Thyroid gland (tissue), 4 donors: ENCODE results near the gene TAC4. TPM values are rescaled to one million over a fixed set of nuclear protein-coding genes. Genes with fewer than 3 reads are reported as not detected.

Source experiments
- DNase-seq, 2 donors: peaks; one replicate each; pipeline ENCODE4 v3.0.0-alpha.2; 2019
- H3K27ac ChIP-seq, 3 donors: fragments of 200-600 bp; sonication (generic); 1 replicate in 2 of 3; 2 replicates in 1 of 3; pipeline ENCODE4 v1.5.1; 2016 to 2019; ENCODE audit warnings: mild to moderate bottlenecking in 1 of 3, moderate library complexity in 1 of 3
- H3K27me3 ChIP-seq: fragments of 200-600 bp; sonication (generic); one replicate; pipeline ENCODE4 v1.5.1; 2019
- H3K36me3 ChIP-seq, 2 donors: fragments of 200-600 bp; sonication (generic); one replicate each; pipeline ENCODE4 v1.5.1; 2016 to 2019
- H3K4me1 ChIP-seq, 2 donors: fragments of 200-600 bp; sonication (generic); one replicate each; pipeline ENCODE4 v1.5.1; 2017 to 2019
- H3K4me3 ChIP-seq, 3 donors: fragments of 200-600 bp; sonication (generic); replicated peaks in 1 of 3; 1 replicate in 2 of 3; 2 replicates in 1 of 3; pipeline ENCODE4 v1.5.1; 2016; ENCODE audit warnings: mild to moderate bottlenecking in 1 of 3
- H3K9me3 ChIP-seq: fragments of 200-600 bp; sonication (generic); one replicate; pipeline ENCODE4 v1.5.1; 2017
- CTCF ChIP-seq, 6 experiments: fragments of 200-600 bp in 3 of 6; fragments of 450-650 bp in 3 of 6; sonication (generic) in 3 of 6; IDR thresholded peaks; one replicate each; pipeline ENCODE4 v1.5.1; 2016 to 2019; ENCODE audit warnings: antibody characterized with exemption in 6 of 6, mild to moderate bottlenecking in 2 of 6, inconsistent platforms in 1 of 6, moderate library complexity in 1 of 6
- POLR2A ChIP-seq, 2 donors: fragments of 450-650 bp; IDR thresholded peaks; one replicate each; pipeline ENCODE4 v1.6.1; 2017; ENCODE audit warnings: antibody characterized with exemption in 2 of 2, mild to moderate bottlenecking in 2 of 2, moderate library complexity in 1 of 2
- WGBS, 2 donors: methylation state at CpG; one replicate each; pipeline ENCODE4 v1.1.5; 2017; 5-methylcytosine and 5-hydroxymethylcytosine counted together
- intact Hi-C: fragments of 100-400 bp; cut with DNase I; formaldehyde crosslinking; loops from one replicate; pipeline ENCODE4 v1.15.1; 2023
- total RNA-seq, 4 donors: library from RNA; depleted of rRNA; stranded (reverse); fragments of >200 nt; gene quantifications; one replicate each; pipeline ENCODE4 v1.2.3, GENCODE V29; 2016

TAC4 gene
- not detected for total RNA-seq

- H3K4me1 ChIP-seq, result peaks cover 3 to 9% of the 10 kb centered on the region in 2 donors
- H3K36me3 ChIP-seq, result no peaks in the 10 kb centered on the region
- TF ChIP-seq POLR2A (IDR thresholded peaks at IDR 0.05), result no peak
- TF ChIP-seq CTCF (IDR thresholded peaks at IDR 0.05), result no peak
- H3K4me3 ChIP-seq, result no peak within 1 kb of the TSS
- no peaks in the 10 kb centered on the region for H3K9me3 ChIP-seq
- DNase-seq, result no peak
- no peak within 1 kb of the TSS for H3K27ac ChIP-seq
- H3K27me3 ChIP-seq, result no peaks in the 10 kb centered on the region
- intact Hi-C loops, result no loop called here
These were observed at the start of gene TAC4 for GRCh38 chr17:49848019-49848473. TSS of gene TAC4 (minus strand) at chr17:49848069. CDS start at chr17:49848017, 52 bp downstream.

- no peak overlapping the region for H3K4me3 ChIP-seq
- WGBS, 2 donors, result 77 to 88% methylated on average over 5 of the region's 5 CpGs
- H3K9me3 ChIP-seq, result no peaks in the 10 kb centered on the region
- no peak for TF ChIP-seq CTCF (IDR thresholded peaks at IDR 0.05)
- no peak for TF ChIP-seq POLR2A (IDR thresholded peaks at IDR 0.05)
- no peaks in the 10 kb centered on the region for H3K27me3 ChIP-seq
- H3K36me3 ChIP-seq, result no peaks in the 10 kb centered on the region
- H3K27ac ChIP-seq, result no peak overlapping the region
- peaks cover 16% of the 10 kb centered on the region in 2 donors for H3K4me1 ChIP-seq
- intact Hi-C loops, result no loop called here
- no peak for DNase-seq
These were observed 49.0 kb upstream of the TAC4 start for GRCh38 chr17:49896860-49897259.

GRCh38 chr17:49896222-49896621 lies 48.4 kb upstream of the TAC4 start:
- Histone ChIP-seq H3K27ac (no peak overlapping the region), H3K27me3 (no peaks in the 10 kb centered on the region), H3K4me3 (no peak overlapping the region), H3K36me3 (no peaks in the 10 kb centered on the region), H3K4me1 (peaks cover 10 to 16% of the 10 kb centered on the region in 2 donors), H3K9me3 (no peaks in the 10 kb centered on the region)
- intact Hi-C loops, result no loop called here
- peak in 1 of 2 donors; percentile 20 for DNase-seq
- WGBS, 2 donors, result 29 to 38% methylated on average over 1 of the region's 1 CpG
- no peak for TF ChIP-seq POLR2A (IDR thresholded peaks at IDR 0.05)
- TF ChIP-seq CTCF (IDR thresholded peaks at IDR 0.05), result no peak

GRCh38 chr17:49895812-49896211 lies 47.9 kb upstream of the TAC4 start:
- 65 to 78% methylated on average over 2 of the region's 2 CpGs for WGBS, 2 donors
- Histone ChIP-seq H3K9me3 (no peaks in the 10 kb centered on the region), H3K4me1 (peaks cover 9 to 16% of the 10 kb centered on the region in 2 donors), H3K27me3 (no peaks in the 10 kb centered on the region), H3K27ac (no peak overlapping the region), H3K4me3 (no peak overlapping the region), H3K36me3 (no peaks in the 10 kb centered on the region)
- TF ChIP-seq POLR2A (IDR thresholded peaks at IDR 0.05) (no peak), CTCF (IDR thresholded peaks at IDR 0.05) (no peak)
- intact Hi-C loops, result no loop called here
- DNase-seq, result no peak

GRCh38 chr17:49894761-49895160 lies 46.9 kb upstream of the TAC4 start:
- DNase-seq, result peak; percentile 53 to 60
- peaks cover 16 to 17% of the 10 kb centered on the region in 2 donors for H3K4me1 ChIP-seq
- TF ChIP-seq POLR2A (IDR thresholded peaks at IDR 0.05) (no peak), CTCF (IDR thresholded peaks at IDR 0.05) (no peak)
- H3K27me3 ChIP-seq, result no peaks in the 10 kb centered on the region
- intact Hi-C loops, result no loop called here
- H3K27ac ChIP-seq, result peak overlapping the region in 2 of 3 donors; percentile 23 to 52
- H3K36me3 ChIP-seq, result no peaks in the 10 kb centered on the region
- WGBS, 2 donors, result 50 to 72% methylated on average over 9 to 10 of the region's 10 CpGs
- H3K9me3 ChIP-seq, result no peaks in the 10 kb centered on the region
- H3K4me3 ChIP-seq, result no peak overlapping the region
